ENCODE results near the gene SPDEF. TPM values are rescaled to one million over a fixed set of nuclear protein-coding genes. Genes with fewer than 3 reads are reported as not detected.

The SPDEF gene
- total and polyA plus RNA-seq, 2 experiments from 2014 or later = 0.69 TPM; not detected in 1

DNA sequence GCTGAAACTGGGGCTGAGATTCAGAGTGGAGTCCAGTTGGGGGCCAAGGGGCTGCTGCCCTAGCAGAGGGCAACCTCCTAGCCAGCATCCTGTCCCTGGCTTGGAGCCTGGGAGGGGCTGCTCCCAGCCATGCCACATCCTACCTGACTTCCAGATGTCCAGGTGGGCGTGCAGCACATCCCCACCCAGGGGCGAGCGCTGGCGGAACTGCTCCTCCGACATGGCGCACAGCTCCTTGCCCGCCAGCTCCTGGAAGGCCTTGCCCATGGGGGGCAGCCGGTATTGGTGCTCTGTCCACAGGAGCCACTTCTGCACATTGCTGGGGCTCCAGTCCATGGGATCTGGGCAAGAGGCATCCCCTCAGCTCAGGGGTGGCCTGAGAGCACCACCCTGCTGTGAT, 15.3 kb downstream of the SPDEF start (continued):
- TF ChIP-seq, protein P1, sequence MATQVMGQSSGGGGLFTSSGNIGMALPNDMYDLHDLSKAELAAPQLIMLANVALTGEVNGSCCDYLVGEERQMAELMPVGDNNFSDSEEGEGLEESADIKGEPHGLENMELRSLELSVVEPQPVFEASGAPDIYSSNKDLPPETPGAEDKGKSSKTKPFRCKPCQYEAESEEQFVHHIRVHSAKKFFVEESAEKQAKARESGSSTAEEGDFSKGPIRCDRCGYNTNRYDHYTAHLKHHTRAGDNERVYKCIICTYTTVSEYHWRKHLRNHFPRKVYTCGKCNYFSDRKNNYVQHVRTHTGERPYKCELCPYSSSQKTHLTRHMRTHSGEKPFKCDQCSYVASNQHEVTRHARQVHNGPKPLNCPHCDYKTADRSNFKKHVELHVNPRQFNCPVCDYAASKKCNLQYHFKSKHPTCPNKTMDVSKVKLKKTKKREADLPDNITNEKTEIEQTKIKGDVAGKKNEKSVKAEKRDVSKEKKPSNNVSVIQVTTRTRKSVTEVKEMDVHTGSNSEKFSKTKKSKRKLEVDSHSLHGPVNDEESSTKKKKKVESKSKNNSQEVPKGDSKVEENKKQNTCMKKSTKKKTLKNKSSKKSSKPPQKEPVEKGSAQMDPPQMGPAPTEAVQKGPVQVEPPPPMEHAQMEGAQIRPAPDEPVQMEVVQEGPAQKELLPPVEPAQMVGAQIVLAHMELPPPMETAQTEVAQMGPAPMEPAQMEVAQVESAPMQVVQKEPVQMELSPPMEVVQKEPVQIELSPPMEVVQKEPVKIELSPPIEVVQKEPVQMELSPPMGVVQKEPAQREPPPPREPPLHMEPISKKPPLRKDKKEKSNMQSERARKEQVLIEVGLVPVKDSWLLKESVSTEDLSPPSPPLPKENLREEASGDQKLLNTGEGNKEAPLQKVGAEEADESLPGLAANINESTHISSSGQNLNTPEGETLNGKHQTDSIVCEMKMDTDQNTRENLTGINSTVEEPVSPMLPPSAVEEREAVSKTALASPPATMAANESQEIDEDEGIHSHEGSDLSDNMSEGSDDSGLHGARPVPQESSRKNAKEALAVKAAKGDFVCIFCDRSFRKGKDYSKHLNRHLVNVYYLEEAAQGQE (IDR thresholded peaks at IDR 0.05; ENCODE audit: unreplicated experiment) = no peak
- TF ChIP-seq ZNF331 (CRISPR knock-in tag; IDR thresholded peaks at IDR 0.05; ENCODE audit: low read depth) = no peak
- TF ChIP-seq, protein P2, sequence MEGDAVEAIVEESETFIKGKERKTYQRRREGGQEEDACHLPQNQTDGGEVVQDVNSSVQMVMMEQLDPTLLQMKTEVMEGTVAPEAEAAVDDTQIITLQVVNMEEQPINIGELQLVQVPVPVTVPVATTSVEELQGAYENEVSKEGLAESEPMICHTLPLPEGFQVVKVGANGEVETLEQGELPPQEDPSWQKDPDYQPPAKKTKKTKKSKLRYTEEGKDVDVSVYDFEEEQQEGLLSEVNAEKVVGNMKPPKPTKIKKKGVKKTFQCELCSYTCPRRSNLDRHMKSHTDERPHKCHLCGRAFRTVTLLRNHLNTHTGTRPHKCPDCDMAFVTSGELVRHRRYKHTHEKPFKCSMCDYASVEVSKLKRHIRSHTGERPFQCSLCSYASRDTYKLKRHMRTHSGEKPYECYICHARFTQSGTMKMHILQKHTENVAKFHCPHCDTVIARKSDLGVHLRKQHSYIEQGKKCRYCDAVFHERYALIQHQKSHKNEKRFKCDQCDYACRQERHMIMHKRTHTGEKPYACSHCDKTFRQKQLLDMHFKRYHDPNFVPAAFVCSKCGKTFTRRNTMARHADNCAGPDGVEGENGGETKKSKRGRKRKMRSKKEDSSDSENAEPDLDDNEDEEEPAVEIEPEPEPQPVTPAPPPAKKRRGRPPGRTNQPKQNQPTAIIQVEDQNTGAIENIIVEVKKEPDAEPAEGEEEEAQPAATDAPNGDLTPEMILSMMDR (conservative IDR thresholded peaks at IDR 0.05; ENCODE audit: low read depth in 2 of 2) = no peak
- TF ChIP-seq JUNB (IDR thresholded peaks at IDR 0.05; ENCODE audit: unreplicated experiment) = no peak
- no peak for TF ChIP-seq ZNF114 (CRISPR knock-in tag; IDR thresholded peaks at IDR 0.05)

DNA sequence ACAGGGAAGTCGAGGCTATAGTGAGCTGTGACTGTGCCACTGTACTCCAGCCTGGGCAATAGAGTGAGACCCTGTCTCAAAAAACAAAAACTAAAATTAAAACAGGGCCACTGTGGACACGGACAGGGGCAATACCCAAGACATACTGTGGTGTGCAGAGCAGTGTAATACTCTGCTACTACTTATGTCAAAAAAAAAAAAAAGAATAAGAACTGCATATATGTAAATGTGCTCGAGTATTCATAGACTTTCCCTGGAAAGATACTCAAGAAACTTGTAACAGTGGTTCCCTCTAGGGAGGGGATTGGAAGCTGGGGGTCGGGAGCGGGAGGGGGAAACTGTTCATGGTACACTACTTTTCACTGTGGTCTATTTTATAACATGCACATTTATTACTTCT, 15.9 kb downstream of the SPDEF start:
- H3K9me2 ChIP-seq (ENCODE audit: insufficient read depth) = no peaks in the 10 kb centered on the region
- no peak overlapping the region for H3K4me2 ChIP-seq
- DNase-seq (ENCODE audit: low spot score) (no peak), ATAC-seq (no peak)
- Mint-ChIP-seq H3K4me3 (no peak overlapping the region), H3K36me3 (ENCODE audit: low read depth) (no peaks in the 10 kb centered on the region; the same call in 2 of the 3 replicates), H3K4me1 (peaks cover 3% of the 10 kb centered on the region; the same call in 2 of the 3 replicates), H3K9me3 (no peaks in the 10 kb centered on the region), H3K27me3 (ENCODE audit: insufficient read depth, low read depth, poor library complexity) (peaks cover 12% of the 10 kb centered on the region), H3K27ac (no peak overlapping the region)
- no peak overlapping the region for H3K27ac ChIP-seq (ENCODE audit: low read depth)
- no peaks in the 10 kb centered on the region for H3K79me2 ChIP-seq (replicated peaks; ENCODE audit: insufficient read depth)
- no peaks in the 10 kb centered on the region for H3K27me3 ChIP-seq (ENCODE audit: insufficient read depth)
- no peaks in the 10 kb centered on the region for H3K4me1 ChIP-seq (ENCODE audit: insufficient read depth)
- no peak overlapping the region for H2AFZ ChIP-seq
- no peaks in the 10 kb centered on the region for H4K20me1 ChIP-seq (replicated peaks; ENCODE audit: insufficient read depth)
- H3F3A ChIP-seq (replicated peaks; ENCODE audit: low read depth) = no peaks in the 10 kb centered on the region
- H3K4me3 ChIP-seq = no peak overlapping the region
- H3K36me3 ChIP-seq (ENCODE audit: insufficient read depth) = no peaks in the 10 kb centered on the region
- TF ChIP-seq POLR2AphosphoS5 (IDR thresholded peaks at IDR 0.05; ENCODE audit: low read depth) = no peak
- no peak for TF ChIP-seq EZH2phosphoT487 (IDR thresholded peaks at IDR 0.05; ENCODE audit: unreplicated experiment)
- no peak for TF ChIP-seq ZNF114 (CRISPR knock-in tag; IDR thresholded peaks at IDR 0.05)
- TF ChIP-seq, protein P3, sequence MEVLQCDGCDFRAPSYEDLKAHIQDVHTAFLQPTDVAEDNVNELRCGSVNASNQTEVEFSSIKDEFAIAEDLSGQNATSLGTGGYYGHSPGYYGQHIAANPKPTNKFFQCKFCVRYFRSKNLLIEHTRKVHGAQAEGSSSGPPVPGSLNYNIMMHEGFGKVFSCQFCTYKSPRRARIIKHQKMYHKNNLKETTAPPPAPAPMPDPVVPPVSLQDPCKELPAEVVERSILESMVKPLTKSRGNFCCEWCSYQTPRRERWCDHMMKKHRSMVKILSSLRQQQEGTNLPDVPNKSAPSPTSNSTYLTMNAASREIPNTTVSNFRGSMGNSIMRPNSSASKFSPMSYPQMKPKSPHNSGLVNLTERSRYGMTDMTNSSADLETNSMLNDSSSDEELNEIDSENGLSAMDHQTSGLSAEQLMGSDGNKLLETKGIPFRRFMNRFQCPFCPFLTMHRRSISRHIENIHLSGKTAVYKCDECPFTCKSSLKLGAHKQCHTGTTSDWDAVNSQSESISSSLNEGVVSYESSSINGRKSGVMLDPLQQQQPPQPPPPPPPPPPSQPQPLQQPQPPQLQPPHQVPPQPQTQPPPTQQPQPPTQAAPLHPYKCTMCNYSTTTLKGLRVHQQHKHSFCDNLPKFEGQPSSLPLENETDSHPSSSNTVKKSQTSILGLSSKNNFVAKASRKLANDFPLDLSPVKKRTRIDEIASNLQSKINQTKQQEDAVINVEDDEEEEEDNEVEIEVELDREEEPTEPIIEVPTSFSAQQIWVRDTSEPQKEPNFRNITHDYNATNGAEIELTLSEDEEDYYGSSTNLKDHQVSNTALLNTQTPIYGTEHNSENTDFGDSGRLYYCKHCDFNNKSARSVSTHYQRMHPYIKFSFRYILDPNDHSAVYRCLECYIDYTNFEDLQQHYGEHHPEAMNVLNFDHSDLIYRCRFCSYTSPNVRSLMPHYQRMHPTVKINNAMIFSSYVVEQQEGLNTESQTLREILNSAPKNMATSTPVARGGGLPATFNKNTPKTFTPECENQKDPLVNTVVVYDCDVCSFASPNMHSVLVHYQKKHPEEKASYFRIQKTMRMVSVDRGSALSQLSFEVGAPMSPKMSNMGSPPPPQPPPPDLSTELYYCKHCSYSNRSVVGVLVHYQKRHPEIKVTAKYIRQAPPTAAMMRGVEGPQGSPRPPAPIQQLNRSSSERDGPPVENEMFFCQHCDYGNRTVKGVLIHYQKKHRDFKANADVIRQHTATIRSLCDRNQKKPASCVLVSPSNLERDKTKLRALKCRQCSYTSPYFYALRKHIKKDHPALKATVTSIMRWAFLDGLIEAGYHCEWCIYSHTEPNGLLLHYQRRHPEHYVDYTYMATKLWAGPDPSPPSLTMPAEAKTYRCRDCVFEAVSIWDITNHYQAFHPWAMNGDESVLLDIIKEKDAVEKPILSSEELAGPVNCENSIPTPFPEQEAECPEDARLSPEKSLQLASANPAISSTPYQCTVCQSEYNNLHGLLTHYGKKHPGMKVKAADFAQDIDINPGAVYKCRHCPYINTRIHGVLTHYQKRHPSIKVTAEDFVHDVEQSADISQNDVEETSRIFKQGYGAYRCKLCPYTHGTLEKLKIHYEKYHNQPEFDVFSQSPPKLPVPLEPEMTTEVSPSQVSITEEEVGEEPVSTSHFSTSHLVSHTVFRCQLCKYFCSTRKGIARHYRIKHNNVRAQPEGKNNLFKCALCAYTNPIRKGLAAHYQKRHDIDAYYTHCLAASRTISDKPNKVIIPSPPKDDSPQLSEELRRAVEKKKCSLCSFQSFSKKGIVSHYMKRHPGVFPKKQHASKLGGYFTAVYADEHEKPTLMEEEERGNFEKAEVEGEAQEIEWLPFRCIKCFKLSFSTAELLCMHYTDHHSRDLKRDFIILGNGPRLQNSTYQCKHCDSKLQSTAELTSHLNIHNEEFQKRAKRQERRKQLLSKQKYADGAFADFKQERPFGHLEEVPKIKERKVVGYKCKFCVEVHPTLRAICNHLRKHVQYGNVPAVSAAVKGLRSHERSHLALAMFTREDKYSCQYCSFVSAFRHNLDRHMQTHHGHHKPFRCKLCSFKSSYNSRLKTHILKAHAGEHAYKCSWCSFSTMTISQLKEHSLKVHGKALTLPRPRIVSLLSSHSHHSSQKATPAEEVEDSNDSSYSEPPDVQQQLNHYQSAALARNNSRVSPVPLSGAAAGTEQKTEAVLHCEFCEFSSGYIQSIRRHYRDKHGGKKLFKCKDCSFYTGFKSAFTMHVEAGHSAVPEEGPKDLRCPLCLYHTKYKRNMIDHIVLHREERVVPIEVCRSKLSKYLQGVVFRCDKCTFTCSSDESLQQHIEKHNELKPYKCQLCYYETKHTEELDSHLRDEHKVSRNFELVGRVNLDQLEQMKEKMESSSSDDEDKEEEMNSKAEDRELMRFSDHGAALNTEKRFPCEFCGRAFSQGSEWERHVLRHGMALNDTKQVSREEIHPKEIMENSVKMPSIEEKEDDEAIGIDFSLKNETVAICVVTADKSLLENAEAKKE (CRISPR knock-in tag; IDR thresholded peaks at IDR 0.05) = no peak
- TF ChIP-seq CREB1 (CRISPR knock-in tag; IDR thresholded peaks at IDR 0.05; ENCODE audit: low read depth) = no peak
- TF ChIP-seq JUNB (IDR thresholded peaks at IDR 0.05; ENCODE audit: unreplicated experiment) = no peak
- TF ChIP-seq, protein P1 (IDR thresholded peaks at IDR 0.05; ENCODE audit: unreplicated experiment) = no peak
